OCI-LY7 (cell line): Measurements from ENCODE around the gene HNRNPU.

ENCODE experiments used
- CTCF ChIP-seq: fragments of 200-600 bp; sonication (generic); conservative IDR thresholded peaks from 2 replicates; pipeline ENCODE4 v1.5.1; 2014; ENCODE audit warnings: mild to moderate bottlenecking, antibody characterized with exemption, low read length, moderate library complexity, mixed read lengths
- EZH2phosphoT487 ChIP-seq: fragments of 200-600 bp; sonication (generic); IDR thresholded peaks from 2 replicates; pipeline ENCODE4 v1.6.1; 2018; ENCODE audit warnings: low read depth, borderline replicate concordance, mild to moderate bottlenecking, mixed run types, antibody characterized with exemption, low read length, moderate library complexity, mixed read lengths

- no peak for TF ChIP-seq CTCF
- no peak for TF ChIP-seq EZH2phosphoT487
Measured at GRCh38 chr1:244863491-244864252, 671 bp downstream of the HNRNPU start.
